ENCODE data around the gene C11orf91.

- TF ChIP-seq, protein P1, sequence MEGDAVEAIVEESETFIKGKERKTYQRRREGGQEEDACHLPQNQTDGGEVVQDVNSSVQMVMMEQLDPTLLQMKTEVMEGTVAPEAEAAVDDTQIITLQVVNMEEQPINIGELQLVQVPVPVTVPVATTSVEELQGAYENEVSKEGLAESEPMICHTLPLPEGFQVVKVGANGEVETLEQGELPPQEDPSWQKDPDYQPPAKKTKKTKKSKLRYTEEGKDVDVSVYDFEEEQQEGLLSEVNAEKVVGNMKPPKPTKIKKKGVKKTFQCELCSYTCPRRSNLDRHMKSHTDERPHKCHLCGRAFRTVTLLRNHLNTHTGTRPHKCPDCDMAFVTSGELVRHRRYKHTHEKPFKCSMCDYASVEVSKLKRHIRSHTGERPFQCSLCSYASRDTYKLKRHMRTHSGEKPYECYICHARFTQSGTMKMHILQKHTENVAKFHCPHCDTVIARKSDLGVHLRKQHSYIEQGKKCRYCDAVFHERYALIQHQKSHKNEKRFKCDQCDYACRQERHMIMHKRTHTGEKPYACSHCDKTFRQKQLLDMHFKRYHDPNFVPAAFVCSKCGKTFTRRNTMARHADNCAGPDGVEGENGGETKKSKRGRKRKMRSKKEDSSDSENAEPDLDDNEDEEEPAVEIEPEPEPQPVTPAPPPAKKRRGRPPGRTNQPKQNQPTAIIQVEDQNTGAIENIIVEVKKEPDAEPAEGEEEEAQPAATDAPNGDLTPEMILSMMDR (IDR thresholded peaks at IDR 0.05) = no peak
- TF ChIP-seq POLR2A (IDR thresholded peaks at IDR 0.05) (no peak), POLR2AphosphoS5 (IDR thresholded peaks at IDR 0.05) (no peak)
These were observed 26.4 kb downstream of the C11orf91 start for GRCh38 chr11:33674035-33674814.

Measured in breast epithelium (tissue), 3 donors.